ENCODE results near the gene CTPS2. TPM values are rescaled to one million over a fixed set of nuclear protein-coding genes. Genes with fewer than 3 reads are reported as not detected.

CTPS2 gene
- total RNA-seq, 2 donors from 2014 or later = 7.9 to 12.0 TPM

GRCh38 chrX:16654093-16654492, 58.4 kb downstream of the CTPS2 start:
- Histone ChIP-seq H3K36me3 (no peaks in the 10 kb centered on the region), H3K4me3 (no peak overlapping the region), H3K4me1 (ENCODE audit: control insufficient read depth in 1 of 2, low read depth in 2 of 2) (no peaks in the 10 kb centered on the region), H3K27ac (no peak overlapping the region), H3K9me3 (no peaks in the 10 kb centered on the region), H3K27me3 (replicated peaks; ENCODE audit: insufficient read depth) (no peaks in the 10 kb centered on the region)
- ATAC-seq (ENCODE audit: insufficient number of reproducible peaks, low FRiP score, low read depth) (no peak), DNase-seq (ENCODE audit: low spot score) (no peak)
- TF ChIP-seq CTCF (IDR thresholded peaks at IDR 0.05) = no peak

GRCh38 chrX:16653424-16653823, 59.0 kb downstream of the CTPS2 start:
- no peak for TF ChIP-seq CTCF (IDR thresholded peaks at IDR 0.05)
- Histone ChIP-seq H3K4me1 (ENCODE audit: control insufficient read depth in 1 of 2, low read depth in 2 of 2) (no peaks in the 10 kb centered on the region), H3K4me3 (no peak overlapping the region), H3K27ac (no peak overlapping the region), H3K36me3 (no peaks in the 10 kb centered on the region), H3K9me3 (no peaks in the 10 kb centered on the region), H3K27me3 (replicated peaks; ENCODE audit: insufficient read depth) (no peaks in the 10 kb centered on the region)
- ATAC-seq (ENCODE audit: insufficient number of reproducible peaks, low FRiP score, low read depth) = no peak
- no peak for DNase-seq (ENCODE audit: low spot score)

- Histone ChIP-seq H3K27ac (no peak overlapping the region), H3K9me3 (no peaks in the 10 kb centered on the region), H3K4me3 (no peak overlapping the region), H3K36me3 (no peaks in the 10 kb centered on the region), H3K27me3 (replicated peaks; ENCODE audit: insufficient read depth) (no peaks in the 10 kb centered on the region), H3K4me1 (ENCODE audit: control insufficient read depth in 1 of 2, low read depth in 2 of 2) (no peaks in the 10 kb centered on the region)
- ATAC-seq (ENCODE audit: insufficient number of reproducible peaks, low FRiP score, low read depth) = no peak
- DNase-seq (ENCODE audit: low spot score) = no peak
- TF ChIP-seq CTCF (IDR thresholded peaks at IDR 0.05) = no peak
These were observed 61.0 kb downstream of the CTPS2 start for GRCh38 chrX:16651391-16652024.

- Histone ChIP-seq H3K27me3 (replicated peaks; ENCODE audit: insufficient read depth) (no peaks in the 10 kb centered on the region), H3K36me3 (no peaks in the 10 kb centered on the region), H3K27ac (no peak within 1 kb of the TSS), H3K4me3 (no peak within 1 kb of the TSS), H3K9me3 (no peaks in the 10 kb centered on the region), H3K4me1 (ENCODE audit: control insufficient read depth in 1 of 2, low read depth in 2 of 2) (no peaks in the 10 kb centered on the region)
- TF ChIP-seq CTCF (IDR thresholded peaks at IDR 0.05) = no peak
- no peak for ATAC-seq (ENCODE audit: insufficient number of reproducible peaks, low FRiP score, low read depth)
- DNase-seq (ENCODE audit: low spot score) = no peak
These were observed 62.6 kb downstream of the CTPS2 start, which contains the start of gene S100G for GRCh38 chrX:16649858-16650257. S100G (plus strand) TSS chrX:16650158; CDS start chrX:16651007, 849 bp downstream.

GRCh38 chrX:16646366-16647138, 65.9 kb downstream of the CTPS2 start:
- H3K36me3 ChIP-seq = no peaks in the 10 kb centered on the region
- H3K27me3 ChIP-seq (replicated peaks; ENCODE audit: insufficient read depth) = no peaks in the 10 kb centered on the region
- no peak for TF ChIP-seq CTCF (IDR thresholded peaks at IDR 0.05)
- ATAC-seq (ENCODE audit: insufficient number of reproducible peaks, low FRiP score, low read depth) (no peak), DNase-seq (ENCODE audit: low spot score) (no peak)
- no peaks in the 10 kb centered on the region for H3K9me3 ChIP-seq
- H3K27ac ChIP-seq = no peak overlapping the region
- no peaks in the 10 kb centered on the region for H3K4me1 ChIP-seq (ENCODE audit: control insufficient read depth in 1 of 2, low read depth in 2 of 2)
- H3K4me3 ChIP-seq = no peak overlapping the region

Data from thoracic aorta (tissue), 2 donors.